Smooth muscle cell of the brain vasculature (primary cell): Measurements from ENCODE around the gene MC3R.
"Not testable (repeated sequence)": the region's sequence is repeated elsewhere in the genome, so short reads cannot be mapped to it uniquely, and the experiment has no call there.

ENCODE experiments used
- DNase-seq: peaks from one replicate; pipeline ENCODE4 v3.0.0-alpha.2; 2012; ENCODE audit warnings: low read depth, low spot score

The MC3R gene

GRCh38 chr20:56247954-56248782 lies at the start of gene MC3R:
Gene MC3R, plus strand, starts transcription at chr20:56248732. Its CDS starts 112 bp downstream, at chr20:56248844.
- no peak for DNase-seq

DNA sequence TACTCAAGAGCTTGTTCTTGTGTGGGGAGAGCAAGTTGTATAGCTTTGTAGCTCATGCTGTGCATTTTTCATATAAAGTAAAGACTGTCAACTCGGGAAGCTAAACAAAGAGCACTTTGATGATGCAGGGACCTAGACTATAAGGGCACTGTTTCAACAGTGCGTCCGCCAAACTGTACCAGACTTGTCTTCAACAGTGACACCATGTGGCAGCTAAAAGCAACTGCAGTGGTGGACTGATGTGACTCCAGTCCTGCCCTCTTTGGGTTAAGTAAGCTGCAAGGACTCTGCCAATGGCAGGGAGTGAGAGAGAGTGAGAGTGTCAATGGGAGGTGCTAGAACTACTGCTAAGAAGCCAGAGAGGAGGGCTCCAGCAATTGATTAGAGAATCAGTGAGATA lies 48.1 kb upstream of the MC3R start:
- no peak for DNase-seq

DNA sequence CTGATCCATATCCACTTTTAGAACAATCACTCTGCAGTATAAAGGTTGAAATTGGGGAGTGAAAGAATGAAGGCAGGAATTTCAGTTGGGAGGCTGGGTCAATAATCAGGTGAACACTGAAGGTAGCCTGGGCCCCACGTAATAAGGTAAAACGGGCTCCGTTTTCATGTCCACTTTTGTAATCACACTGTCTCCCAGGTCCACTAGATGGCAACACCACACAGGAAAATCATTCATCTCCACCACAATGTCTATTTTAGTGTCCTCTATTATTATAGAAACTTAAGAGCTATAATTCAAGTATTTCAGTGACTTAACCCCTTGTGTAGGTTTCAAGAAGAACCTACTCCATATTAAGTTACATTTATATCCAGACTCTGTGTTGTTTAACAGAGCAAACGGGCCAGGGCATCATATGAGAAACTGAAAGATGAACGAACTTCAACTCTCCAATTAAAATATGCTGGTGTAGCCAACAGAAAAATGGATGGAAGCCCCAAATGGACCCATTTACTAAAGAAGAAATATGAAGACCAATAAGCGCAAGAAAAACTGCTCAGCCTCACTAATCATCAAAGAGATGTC lies 45.9 kb upstream of the MC3R start:
- no peak for DNase-seq

- DNase-seq: no peak
Observed at GRCh38 chr20:56204206-56204605, 44.3 kb upstream of the MC3R start.

DNA sequence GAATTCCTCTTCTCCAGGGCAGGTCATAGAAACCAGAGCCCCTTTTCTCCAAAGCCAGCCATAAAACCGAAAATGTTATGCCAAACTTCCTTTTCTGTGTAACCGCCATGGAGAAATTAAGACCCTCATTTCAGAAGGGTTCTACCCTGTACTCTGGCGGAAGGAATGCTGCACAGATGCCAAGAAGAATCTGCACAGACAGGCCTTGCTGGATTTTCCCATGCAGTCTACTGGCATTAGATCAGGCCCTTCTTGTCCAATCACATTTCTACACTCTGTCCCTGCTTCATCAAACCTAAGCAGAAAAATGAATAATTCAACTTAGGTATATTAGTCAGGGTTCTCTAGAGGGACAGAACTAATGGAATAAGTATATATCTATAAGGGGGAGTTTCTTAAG lies 43.2 kb upstream of the MC3R start:
- DNase-seq: no peak

- DNase-seq: no peak
Observed at GRCh38 chr20:56207656-56208055, 40.9 kb upstream of the MC3R start.

DNA sequence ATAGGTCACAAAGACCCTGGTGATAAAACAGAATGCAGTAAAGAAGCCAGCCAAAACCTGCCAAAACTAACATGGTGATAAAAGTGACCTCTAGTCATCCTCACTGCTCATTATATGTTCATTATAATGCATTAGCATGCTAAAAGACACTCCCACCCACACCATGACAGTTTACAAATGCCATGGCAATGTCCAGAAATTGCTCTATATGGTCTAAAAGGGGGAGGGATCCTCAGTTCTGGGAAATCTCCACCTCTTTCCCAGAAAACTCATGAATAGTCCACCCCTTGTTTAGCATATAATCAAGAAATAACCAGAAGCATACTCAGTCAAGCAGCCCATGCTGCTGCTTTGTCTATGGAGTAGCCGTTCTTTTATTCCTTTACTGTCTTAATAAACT lies 40.4 kb upstream of the MC3R start:
- DNase-seq: no peak

DNA sequence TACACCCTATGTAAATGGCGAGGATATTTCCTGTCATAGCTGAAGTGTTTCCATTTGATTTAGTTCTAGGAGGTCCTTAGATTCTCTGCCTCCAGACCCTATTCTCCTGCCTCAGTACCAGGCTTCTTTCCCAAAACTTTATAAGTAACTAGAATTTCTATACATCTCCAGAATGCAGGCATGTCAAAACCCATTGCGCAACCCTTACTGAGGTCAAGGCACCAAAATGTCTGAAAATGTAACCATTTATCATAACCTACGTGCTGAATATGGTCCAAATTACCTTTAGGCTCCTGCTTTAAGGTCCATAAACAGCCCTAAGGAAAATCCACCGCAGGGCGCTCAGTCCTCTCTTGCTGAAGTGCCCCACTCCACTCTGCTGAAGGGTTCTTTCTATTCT lies 37.5 kb upstream of the MC3R start:
- DNase-seq: no peak

DNA sequence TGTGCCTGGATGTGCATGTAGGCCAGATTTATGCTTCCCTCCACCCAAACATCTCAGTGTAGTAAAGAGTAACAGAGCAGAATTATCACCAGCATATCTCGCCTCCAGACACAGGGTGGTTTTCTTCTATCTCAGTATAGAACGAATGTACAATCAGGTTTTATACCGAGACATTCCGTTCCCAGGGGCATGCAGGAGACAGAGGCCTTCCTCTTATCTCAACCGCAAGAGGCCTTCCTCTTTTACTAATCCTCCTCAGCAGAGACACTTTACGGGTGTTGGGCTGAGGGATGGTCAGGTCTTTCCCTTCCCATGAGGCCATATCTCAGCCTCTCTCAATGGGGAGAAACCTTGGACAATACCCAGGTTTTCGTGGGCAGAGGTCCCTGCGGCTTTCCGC lies 36.4 kb upstream of the MC3R start:
- no peak for DNase-seq

DNA sequence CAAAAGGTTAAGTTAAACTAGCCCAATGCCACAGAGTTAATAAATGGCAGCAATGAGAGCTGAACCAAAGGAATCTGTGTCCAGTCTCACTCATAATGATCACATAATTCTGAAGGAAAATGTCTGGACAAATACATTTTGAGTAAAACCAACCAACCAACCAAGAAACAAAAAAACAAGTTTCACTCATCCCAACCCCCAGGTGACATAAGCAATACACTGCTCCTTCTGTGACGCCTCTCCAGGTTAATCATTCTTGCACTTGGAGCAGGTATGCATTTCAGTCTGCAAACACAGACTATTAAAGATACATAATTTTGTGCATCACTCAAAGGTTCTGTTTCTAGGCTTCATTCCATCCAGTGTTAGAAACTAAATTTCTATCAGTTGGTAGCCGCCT lies 35.2 kb upstream of the MC3R start:
- DNase-seq: no peak

GRCh38 chr20:56215115-56215514 lies 33.4 kb upstream of the MC3R start:
- no peak for DNase-seq

DNA sequence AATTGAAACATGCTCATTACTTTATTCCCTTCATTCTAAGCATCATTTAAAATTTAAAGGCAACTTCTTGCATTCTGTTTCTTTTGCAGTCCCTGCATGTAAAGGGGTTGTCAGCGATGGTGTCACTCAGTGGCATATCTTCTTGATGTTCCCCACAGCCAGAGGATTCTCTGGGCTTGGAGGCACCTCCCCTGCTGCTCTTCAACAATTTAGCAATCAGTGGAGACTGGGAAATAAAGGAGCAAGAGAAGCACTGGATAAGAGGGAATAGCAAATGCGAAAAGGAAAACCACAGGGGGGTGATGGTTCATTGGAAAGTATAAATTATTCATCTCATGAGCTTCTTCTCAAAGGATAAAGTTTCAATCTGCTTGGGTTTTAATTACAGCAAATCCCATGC lies 30.7 kb upstream of the MC3R start:
- DNase-seq: no peak

- DNase-seq: not testable (repeated sequence)
Observed at GRCh38 chr20:56221186-56221585, 27.3 kb upstream of the MC3R start.

- DNase-seq: no peak
Observed at GRCh38 chr20:56222201-56222600, 26.3 kb upstream of the MC3R start.

DNA sequence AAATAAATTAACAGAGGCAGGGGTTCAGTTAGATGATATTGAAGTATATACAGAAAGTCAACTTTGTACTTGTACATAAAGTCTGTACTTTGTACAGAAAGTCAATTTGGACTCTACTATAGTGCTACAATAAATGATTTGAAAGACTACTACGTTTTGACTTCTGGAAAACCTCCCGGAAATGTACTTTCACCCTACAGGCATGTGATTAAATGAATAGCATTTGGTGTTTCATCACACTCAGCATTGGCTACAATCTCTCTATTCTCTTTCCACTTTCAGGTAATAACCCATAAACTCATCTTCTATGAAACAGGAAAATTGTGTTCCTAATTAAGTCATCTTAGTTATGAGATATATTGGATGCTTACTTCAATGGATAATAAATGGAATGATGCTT lies 25.6 kb upstream of the MC3R start:
- DNase-seq: no peak

DNA sequence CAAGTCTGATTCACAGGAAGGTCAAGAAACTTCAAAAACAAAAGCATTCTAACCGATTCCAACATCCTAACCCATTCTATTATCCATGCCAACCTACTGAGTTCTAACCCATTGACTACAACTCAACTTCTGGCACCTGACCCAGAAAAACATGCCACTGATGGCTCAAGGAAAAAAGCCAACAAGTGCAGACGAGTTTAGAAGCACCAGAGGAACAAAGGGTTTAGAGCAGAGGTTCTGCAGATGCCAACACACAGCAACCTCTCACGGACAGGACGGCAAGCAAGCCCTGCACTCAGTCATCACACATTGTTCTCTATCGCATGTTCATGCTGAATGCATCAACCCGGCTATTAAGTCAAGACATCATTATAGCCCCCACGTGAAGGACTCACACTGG lies 25.2 kb upstream of the MC3R start:
- DNase-seq: no peak

GRCh38 chr20:56228021-56228420 lies 20.5 kb upstream of the MC3R start:
- no peak for DNase-seq

DNA sequence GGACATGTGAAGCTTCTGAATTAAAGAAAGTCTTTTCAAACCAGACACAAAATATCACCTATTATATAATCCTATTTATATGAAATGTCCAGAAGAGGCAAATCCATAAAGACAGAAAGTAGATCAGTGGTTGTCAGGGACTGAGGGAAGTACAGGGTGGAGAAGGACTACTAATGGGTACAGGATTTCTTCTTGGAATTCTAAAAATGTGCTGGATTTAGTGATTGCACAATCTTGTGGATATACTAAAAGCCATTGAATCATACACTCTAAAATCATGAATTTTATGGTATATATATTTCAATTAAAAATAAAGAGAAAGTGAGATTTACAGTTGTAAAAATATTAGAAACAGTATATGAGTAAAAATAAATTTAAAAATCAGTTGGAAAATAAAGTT lies 18.7 kb upstream of the MC3R start:
- no peak for DNase-seq

GRCh38 chr20:56234110-56234509 lies 14.4 kb upstream of the MC3R start:
- DNase-seq: no peak

GRCh38 chr20:56237335-56237734 lies 11.2 kb upstream of the MC3R start:
- DNase-seq: no peak

DNA sequence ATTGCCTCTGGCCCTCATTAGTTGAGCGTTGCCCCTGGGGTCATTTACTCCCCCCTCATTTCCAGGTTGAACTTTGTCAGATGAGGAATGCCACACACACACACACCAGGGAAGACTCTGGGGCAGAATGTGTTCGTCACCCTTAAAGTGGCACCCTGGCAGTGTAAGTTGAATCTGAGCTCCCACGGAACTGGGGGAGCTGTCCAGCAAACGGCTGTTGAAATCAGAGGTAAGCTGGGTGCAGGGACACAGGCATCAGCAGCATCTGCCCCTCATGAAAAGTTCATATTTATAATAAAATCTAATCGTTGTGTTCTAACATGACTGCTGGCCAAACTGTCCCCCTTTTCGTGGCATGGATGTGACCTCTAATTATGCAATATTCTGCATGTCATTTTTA lies 4.3 kb upstream of the MC3R start:
- DNase-seq: no peak

DNA sequence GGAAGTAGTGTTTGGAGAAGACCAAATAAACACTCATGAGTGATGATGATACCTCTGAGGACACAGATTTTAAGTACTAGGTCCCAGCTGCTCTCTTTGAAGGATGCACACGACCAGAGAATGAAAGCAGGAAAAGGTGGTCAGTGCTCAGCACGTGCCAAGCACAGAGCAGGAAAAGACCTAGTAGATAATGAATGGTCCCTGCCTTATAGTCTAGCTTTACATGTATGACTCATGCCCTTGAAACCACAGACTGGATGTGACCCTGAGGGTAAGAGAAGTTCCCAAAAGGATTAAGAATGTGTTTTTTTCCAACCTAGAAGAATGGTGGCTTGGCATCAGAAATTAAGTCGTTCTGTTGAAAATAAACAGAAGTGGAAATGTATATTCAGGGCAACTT lies 2.8 kb upstream of the MC3R start:
- no peak for DNase-seq

- DNase-seq: no peak
Observed at GRCh38 chr20:56249244-56249955, 868 bp downstream of the MC3R start.
